HG03103 (cell line): ENCODE results near the gene COL23A1.
"Not testable (repeated sequence)": the region's sequence is repeated elsewhere in the genome, so short reads cannot be mapped to it uniquely, and the experiment has no call there.

Experiments
- ATAC-seq: cut with Tn5 transposase; IDR thresholded peaks from one replicate; pipeline ENCODE4 v1.9.1; 2021; ENCODE audit warnings: low read depth; ENCODE audit not compliant: unreplicated experiment

The COL23A1 gene

DNA sequence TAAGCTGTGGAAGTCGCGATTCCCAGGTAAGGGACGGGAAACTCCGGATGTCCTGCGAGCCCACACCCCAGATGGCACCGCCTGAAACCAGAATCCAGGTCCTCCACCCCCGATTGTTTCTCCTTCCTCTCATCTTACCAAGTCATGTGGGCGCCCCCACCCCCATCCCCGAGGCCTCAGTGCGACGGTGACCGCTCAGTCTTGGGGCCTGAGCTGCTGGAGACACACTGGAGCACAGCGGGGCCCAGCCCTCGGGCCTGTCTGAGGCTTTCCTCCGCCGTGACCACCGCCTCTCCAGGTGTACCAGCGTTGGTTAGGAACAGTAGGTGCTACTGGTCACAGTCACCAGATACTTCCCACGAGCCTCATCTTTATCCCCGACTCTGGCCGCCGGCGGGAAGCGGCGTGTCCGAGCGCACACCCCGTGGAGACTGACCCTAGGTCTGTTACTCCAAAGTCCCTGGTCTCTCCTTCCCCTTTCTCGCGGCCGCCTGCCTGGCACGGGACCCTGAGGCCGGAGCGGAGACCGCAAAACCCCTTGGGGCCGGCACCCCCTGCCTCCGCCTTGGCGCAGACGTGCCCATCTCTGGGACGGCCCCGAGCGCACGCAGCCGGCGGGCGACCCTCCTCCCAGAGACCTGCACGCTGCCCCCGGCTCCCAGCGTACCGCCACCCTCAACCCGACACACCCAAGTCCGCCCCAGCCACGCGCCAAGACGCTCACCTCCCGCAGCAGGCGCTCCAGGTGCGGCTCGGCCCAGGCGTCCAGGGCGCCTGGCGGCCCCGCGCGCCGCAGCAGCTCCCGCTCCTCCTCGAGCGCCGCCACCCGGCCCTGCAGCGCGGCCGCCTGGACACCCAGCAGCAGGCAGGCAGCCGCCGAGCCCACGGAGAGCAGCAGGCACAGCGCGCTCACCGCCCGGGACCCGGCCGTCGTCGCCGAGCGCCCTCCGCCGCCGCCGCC, 733 bp downstream of the COL23A1 start:
- no peak for ATAC-seq

DNA sequence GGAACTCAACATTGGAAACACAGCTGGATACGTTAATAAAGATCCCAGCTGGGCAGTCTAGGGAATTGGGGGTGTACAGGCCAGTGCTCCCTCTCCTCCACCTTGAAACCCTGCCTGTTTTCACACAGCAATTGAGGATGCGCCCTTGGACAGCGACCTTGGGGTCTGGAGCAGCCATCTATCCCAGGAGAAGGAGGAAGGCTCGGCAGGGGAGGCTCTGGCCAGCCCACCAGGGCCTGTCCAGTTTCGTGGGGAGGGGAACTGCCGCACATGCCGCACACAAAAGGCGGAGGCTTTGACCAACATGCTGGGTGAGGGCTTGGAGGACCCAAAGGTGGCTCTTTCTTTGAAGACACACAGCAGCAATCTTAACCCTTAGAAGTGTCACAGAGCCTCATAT, 1.4 kb downstream of the COL23A1 start:
- no peak for ATAC-seq

DNA sequence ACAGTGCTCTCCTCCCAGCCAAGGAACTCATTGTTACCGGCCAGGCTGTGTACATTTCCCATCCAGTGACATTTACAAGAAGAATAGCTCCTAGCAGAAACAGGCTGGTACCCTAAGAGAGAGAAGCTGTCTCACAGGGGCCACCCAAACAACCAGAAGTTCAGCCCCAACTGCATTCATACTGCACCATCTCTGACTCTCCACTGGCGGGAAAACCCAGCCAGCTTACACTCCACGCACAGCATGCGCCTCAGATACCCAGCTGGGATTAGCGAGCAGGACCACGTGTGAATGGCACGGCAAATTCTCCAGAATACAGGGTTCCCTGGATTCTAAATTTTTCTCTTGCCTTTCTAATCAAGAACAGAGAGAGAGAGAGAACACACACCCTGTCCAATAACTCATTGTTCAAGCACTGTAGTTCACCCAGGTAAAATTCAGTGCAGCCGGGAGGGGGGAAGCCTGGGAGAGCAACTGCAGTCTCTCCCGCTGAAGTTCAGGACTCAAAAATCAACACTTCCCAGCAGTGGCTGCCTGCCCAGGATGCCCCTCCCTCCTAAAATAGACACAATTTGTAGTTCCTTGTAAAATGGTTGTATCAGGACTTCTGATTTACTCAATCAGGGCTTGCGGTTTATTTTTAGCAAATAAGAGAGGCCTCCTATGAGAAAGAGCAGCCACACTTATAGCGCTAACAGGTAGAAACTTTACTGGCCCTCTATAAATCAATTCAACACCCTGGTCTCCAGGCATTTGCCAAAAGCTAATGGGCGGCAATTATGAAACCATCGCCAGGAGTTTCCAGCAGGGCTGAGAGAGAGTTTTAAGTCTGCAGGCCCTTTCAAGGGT, 2.2 kb downstream of the COL23A1 start:
- no peak for ATAC-seq

DNA sequence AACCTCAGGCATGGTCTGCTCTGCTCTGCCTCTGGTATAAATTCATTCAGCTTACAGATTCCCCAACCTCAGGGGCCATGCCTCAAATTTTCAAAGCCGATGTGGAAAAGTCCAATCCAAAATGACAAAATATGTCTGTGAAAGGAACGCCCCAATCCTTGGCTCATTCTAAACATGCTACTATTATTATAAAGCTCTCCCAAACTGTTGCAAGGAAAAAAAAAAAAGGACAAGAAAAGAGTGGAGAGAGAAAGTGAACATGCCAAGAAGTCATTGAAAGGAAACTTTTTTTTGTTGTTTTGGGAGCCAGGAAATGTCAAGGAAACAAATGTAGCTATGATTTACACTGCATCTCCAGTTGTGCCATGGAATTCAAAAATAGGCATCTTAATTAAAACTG, 3.8 kb downstream of the COL23A1 start:
- ATAC-seq = no peak

DNA sequence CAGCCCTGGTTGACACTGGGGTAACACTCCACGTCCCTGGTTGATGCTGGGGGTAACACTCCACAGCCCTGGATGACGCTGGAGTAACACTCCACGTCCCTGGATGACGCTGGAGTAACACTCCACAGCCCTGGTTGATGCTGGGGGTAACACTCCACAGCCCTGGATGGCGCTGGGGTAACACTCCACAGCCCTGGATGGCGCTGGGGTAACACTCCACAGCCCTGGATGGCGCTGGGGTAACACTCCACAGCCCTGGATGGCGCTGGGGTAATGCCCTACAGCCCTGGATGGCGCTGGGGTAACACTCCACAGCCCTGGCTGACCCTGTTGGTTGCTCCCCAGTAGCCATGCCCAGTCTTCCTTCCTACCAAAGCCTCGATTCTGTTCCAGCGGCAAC, 4.8 kb downstream of the COL23A1 start:
- ATAC-seq = not testable (repeated sequence)

DNA sequence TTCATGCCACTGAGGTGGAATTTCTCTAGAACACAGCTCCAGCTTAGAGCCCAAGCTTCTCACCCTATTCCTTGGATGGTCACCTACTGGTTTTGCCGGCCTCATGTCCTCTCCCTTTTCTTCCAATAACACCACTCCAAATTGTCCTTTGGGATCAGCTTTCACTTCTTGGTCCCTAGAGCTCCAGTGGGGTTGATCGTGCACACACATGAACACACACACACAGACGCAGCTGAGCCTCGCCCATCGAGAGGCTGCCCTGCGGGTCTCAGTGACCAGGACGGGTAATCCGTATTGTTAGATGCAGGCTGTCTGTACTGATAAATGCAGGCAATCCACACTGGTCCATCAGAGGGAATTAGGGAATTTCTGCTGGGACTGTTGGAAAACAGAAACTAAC, 6.9 kb downstream of the COL23A1 start:
- no peak for ATAC-seq

DNA sequence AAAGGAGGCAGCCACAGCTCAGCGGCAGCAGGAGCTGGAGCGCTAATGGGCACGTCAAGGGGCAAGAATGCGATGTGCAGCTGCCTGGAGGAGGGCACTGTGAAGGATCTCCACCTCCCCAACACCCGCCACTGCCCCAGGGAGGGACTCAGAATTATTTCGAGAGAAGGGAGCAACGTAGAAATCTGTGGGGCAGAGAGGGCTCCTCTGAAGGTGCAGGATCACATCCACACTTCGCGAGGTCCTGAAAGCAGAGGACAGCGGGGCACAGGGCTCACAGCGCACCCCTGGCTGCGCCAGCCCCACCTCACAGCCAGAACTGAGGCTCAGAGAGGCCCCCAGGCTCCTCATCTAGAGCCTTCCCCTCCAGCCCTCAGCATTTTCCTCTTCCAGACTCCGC, 7.9 kb downstream of the COL23A1 start:
- ATAC-seq = no peak

DNA sequence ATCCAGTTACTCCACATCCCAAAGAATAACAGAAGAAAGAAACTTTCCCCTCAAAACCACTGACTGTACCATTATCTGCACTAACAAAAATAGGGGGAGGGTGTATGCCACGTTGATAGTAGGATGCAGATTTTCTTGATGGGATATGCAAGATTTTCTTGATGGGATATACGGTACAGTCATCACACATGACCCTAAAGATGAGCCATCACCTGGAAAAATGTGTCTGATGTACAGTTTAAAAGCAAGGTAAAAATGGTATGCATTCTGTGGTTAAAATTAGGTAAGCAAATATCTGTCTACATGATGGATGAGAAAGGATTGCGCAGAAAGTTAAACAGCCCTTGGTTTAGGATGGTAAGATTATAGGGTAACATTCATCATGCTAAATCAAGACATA, 8.6 kb downstream of the COL23A1 start:
- no peak for ATAC-seq

DNA sequence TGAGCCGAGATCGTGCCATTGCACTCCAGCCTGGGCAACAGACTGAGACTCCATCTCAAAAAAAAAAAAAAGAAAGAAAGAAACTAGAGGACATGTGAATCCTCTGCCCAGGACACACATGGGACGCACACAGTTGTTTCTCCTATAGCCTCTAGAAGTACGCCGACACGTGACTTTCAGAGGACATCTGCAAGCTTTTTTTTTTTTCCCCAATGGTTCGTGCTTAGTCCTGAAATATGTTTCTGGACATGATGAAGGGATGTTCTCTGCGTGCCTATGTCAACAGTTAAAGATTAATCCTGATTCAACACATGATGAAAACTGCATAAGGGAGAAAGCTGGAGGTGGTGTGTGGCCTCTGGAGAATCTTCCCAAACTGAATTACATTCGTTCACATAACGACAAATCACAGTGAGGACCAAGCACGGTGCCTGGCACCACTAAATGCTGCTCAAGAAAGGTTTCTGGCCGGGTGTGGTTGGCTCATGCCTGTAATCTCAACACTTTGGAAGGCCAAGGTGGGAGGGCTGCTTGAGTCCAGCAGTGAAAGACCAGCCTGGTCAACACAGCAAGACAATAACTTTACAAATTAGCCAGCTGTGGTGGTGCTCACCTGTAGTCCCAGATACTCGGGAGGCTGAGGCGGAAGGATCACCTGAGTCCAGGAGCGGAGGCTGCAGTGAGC, 9.8 kb downstream of the COL23A1 start:
- ATAC-seq = no peak

DNA sequence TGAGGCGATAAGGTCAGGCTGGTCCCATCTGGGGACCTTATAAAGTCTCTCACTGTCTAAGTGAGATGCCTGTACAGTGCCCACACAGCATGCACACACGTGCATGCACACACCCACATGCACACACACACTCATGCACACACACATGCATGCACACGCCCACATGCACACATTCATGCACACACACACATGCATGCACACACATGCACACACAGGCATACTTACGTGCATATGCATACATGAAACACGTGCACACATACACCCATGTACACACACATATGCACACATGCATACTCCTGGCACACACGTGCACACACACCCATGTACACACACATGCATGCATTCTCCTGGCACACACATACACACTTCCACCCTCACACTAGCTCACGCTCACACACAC, 12.2 kb downstream of the COL23A1 start:
- no peak for ATAC-seq

DNA sequence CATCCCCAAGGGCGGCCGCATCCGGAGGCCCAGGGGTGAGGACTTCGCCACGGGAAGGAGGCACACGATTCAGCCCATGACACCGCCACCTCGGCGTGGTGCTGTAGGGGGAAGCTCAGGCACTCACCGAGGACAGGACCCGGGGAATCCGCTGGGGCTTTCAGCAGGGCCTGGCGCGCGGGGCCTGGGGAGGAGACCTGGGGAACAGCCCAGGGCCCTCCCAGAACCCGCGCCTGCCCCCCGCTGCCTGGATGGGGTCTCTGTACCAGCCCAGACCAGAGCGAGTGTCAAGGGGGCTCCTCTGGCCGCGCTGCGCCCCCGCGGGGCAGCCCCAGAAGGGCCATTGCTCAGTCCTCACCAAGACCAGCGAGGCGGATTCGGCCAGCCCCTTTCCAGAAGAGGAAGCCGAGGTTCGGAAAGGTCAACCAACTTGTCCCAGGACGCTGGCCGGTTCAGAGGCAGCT, 12.8 kb downstream of the COL23A1 start:
- ATAC-seq = no peak

DNA sequence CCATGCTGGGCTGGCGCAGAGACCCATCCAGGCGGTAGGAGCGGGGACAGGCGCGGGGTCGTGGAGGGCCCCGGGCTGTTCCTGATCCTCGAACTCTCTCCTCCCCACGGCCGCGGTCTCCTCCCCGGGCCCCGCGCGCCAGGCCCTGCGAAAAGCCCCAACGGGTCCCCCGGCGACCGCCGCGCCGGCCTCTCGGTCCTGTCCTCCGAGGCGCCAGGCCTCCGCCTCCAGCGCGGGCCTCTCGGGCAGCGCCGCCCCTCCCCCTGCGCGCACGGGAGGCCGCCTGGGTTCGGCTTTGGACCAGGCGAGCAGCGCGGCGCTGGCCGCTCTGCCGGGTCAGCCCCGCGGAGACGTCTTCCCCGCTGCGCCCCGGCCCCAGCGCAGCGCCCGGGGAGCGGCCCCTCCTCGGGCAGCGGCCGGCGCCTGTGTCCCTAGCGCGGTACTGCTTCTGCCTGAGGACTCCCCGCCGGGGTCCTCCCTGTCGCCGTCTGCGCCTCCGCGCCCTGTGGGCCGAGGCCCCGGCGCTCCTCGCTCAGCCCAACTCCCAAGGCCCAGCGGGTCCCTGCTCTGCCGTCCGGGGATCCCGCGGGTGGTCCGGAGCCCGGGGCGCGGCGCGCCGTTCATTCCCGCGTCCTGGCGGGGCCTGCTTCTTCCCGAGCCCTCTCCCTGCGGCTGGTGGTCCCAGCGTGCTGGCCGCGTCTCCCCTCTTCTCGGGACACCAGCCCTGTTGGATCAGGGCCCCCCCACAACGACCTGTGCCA, 13.4 kb downstream of the COL23A1 start:
- ATAC-seq = no peak

DNA sequence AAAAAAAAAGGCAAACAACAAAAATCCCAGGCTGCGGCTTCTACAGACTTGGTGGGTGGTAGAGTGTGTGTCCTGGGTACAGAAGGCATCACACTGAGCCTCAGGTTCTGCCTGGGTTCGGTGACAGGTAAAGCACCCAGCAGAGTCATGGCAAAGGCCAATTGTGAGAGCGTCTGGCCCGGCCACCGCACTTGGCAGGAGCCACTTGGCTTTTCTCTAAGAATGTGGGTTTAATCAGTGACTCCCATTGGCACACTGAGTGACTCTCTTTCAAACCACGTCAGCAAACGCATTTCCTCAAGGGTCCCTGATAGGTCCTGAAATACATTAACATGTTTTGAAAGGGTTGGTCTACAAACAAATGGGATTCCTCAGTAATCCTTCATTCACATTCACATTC, 17.0 kb downstream of the COL23A1 start:
- no peak for ATAC-seq

DNA sequence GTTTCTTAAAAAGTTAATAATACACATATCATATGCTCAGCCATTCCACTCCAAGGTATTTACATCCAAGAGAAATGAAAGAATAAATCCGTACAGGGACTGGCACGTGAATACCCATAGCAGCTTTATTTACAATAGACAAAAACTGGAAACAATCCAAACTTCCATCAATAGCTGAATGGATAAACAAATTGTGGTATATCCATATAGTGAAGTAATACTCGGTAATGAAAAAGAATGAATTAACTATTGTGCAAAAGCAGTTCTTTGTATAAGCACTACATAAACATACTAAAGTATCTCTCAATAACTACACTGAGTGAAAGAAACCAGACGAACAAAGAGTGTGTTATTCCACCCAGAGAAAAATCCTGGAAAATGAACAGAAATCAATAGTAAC, 17.6 kb downstream of the COL23A1 start:
- no peak for ATAC-seq

DNA sequence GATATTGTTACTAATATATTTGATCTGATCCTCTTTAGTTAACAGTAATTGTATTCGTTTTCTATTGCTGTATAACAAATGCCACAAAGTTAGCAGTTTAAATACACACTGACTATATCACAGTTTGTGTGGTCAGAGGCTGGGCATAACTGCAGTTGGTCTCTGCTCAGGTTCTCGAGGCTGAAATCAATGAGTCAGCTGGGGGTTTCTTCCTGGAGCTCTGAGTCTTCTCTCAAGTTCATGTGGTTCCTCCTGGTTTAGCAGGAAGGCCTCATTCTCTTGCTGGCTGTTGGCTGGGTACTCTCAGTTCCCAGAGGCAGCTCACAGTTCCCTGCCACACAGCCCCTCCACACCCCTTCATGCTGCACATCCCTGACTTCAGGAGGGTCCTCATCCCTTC, 20.7 kb downstream of the COL23A1 start:
- no peak for ATAC-seq

DNA sequence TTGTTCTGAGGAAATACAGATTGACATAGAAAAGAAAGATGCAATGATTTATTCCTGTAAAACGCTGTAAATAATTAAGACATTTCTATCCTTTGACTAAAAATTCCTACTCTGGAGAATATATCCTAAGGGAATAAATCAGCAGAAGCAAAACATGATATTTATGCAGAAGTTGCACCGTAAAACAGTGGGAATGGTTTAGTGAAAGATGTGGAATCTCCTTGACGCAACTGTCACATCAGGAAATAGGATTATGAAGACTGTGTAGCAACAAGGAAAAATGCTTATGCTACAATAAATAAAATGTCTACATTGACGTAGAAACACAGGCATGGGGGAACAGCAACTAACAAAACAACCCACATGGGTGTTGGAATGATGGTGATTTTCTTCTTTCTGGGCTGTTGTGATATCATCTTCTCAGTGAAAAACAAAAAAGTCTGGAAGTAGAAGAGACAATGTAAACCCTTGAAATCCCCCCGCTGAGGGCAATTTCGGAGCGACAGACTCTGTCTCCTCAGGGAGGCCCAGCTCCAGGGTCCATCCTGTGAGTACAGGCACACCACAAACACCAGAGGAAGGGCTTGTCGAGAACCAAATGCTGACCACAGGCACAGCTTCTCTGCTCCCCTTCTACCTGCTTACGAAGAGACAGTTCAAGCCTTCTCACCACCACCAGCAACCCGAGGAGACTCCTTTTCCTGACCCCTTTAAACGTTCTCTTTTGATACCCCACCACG, 25.2 kb downstream of the COL23A1 start:
- ATAC-seq = no peak

DNA sequence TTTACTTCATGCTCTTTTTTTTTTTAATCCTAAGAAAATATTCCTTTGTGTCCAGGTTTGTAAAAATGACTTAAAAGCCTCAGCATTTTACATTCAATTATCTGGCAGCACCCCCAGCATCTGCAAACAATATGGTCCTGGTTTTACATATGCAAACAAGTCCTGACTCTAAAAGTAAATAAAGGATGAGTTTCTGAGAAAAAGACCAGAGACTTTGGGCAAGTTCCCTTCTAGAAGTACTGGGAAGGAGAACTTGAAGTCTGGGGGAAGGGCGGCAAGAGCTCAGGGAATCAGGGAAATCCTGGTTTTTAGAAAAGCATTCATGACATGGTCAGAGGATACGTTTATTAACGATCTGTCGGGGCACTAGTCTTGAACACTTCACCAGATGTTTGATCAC, 25.8 kb downstream of the COL23A1 start:
- ATAC-seq = no peak

DNA sequence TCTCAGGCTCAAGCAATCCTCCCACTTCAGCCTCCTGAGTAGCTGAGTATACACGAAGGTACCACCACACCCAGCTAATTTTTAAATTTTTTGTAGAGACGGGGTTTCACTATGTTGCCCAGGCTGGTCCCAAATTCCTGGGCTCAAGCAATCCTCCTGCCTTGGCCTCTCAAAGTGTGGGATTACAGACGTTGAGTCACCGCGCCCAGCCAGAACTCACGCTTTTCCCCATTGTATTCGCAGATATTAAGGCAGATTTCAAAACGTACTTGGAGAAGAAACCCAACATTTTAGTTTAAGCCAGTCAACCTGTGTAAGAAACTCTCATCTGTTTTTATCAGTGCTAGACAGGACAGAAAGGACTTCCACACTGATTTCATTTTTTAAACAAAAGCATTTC, 26.6 kb downstream of the COL23A1 start:
- no peak for ATAC-seq

DNA sequence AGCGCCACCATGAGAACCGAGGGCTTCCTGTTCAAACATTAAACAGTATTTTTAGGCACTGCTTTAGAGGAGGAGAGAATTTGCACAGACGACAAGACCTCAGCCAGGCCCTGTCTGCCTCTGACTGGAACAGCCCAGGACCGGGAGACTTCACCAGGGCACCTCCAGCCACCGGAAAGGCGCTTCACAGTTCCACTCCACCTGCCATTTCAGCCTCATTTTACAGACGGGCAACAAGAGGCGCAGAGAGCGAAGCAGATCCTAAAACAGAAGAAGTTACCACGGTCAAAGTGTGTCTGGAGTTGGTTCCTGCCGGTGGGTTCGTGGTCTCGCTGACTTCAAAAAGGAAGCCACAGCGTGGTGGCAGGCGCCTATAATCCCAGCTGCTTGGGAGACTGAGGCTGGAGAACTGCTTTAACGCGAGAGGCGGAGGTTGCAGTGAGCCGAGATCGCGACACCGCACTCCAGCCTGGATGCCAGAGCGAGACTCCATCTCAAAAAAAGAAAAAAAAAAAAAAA, 28.4 kb downstream of the COL23A1 start:
- no peak for ATAC-seq
